GM19438 (cell line): ENCODE measurements around the gene DOCK1.

ENCODE experiments used
- ATAC-seq: cut with Tn5 transposase; IDR thresholded peaks from one replicate; pipeline ENCODE4 v1.9.1; 2021; ENCODE audit warnings: low read depth; ENCODE audit not compliant: unreplicated experiment

DOCK1 gene

DNA sequence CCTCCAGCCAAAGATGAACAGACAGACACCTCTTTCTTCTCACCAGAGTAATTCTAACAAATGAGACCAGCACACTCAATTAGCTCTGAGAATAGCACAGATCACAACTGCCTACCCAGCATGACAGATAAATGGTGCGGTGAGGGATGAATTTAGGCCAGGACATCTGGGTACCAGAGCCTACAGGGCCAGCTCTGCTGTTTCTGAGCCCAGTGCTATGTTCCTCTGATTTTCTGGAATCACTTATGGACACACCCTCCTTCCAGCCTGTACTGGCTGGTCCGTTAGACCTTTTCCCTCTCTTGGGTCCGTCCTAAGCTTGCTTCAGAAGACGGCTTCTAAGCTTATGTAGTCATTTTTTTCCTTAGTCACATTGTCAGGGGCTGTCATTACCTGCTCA, 217.6 kb downstream of the DOCK1 start:
- ATAC-seq, result no peak

DNA sequence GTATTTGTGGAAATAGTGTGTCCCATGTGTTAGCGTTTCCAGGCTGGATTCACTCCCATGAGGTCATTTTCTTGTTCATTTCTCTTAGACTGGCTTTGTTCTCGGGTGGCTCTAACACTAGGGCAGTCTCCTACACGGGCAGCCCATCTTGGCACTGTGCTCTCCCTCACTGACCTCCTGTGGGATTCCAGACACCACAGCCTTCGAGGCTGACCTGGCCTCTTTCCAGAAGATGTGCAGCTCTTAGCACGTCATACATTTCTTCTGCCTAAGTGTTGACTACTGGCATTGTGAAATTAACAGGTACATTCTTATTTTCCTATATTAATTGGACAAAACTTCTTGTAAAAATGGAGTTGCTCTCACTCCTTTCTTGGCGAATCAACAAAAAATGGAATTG, 218.4 kb downstream of the DOCK1 start:
- ATAC-seq, result no peak

DNA sequence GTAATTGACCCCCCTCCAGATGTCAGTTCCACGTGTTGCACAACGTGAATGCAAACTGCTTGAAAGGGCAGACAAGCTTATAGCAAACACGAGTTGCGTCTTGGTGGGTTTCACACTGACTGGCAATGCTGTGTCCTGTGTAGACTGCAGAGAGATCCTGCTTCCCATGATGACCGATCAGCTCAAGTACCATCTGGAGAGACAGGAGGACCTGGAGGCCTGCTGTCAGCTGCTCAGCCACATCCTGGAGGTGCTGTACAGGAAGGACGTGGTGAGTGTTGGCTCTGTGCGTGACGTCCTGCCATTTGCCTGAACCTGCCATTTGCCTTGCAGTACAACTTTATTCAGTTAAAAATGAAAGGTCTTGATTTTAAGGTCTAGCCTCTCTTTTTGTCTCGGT, 220.1 kb downstream of the DOCK1 start:
- no peak for ATAC-seq

DNA sequence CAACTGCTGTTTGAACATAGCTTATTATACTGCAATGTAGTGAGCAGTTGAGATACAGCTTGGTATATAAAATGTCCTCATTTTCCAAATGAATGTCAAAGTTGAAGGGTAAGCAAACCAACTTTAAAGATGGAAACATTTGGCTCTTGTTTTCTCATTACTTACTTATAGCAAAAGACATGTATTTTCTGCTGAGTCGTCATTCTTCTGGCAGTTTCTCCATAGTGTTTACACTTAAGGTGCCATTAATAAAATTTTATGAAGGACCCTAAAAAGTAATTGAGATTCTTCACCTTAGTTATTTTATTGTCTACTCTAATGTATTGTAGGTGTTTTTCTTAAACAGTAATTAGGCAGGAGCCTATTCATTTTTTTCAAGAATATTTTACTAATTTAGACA, 222.6 kb downstream of the DOCK1 start:
- no peak for ATAC-seq

DNA sequence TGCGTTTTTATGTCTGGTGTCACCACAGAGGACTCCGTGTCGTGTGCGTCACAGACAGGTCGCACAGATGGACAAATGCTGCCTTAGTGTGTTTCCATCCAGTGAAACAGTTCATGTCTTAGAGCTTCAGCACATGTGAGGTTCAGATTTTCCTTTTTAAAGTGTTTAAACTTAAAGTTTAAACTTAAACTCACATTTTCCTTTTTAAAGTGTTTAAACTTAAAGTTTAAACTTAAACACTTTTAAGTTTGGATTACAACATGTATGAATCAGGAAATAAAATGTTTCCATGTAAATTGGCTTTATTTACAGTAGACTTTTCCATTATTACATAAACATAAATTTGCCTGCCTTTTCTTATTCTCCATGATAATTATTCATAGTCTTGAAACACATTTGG, 223.9 kb downstream of the DOCK1 start:
- ATAC-seq, result no peak

DNA sequence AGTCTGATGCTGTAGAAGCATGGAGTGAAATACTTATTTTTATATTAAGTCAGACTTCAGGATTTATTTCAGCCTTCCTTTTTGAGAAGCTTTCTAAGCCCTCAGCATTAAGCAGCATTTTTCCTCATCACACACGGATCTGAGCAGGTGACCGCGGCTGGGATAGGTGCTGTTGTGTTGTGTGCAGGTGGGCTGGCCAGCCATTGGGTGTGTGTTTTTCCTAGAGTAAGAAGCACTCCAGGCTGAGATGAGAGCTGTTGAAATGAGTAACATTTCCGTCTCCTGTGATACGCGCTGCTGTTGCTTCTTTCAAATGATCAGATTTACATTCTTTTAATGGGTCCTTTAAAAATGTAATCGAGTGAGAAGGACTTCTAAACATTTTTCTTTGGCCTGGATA, 227.2 kb downstream of the DOCK1 start:
- ATAC-seq, result no peak

DNA sequence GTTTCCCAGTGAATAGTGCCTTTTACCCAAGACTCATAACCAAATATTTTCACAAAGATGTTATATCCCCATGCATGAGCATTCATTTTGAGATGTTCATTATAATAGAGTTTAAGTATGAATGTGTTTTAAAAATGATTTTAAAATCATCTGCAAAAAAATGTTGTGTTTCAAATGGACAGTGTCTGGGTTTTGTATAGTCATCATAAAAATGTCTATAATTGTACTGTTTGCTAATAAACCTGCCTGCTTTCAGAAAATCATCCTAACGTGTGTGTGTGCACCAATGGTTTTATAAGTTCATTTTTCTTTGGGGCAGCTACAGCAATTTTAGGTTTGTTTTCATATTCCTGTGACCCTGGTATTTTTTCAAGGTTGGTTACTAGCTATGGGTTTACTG, 228.0 kb downstream of the DOCK1 start:
- no peak for ATAC-seq

DNA sequence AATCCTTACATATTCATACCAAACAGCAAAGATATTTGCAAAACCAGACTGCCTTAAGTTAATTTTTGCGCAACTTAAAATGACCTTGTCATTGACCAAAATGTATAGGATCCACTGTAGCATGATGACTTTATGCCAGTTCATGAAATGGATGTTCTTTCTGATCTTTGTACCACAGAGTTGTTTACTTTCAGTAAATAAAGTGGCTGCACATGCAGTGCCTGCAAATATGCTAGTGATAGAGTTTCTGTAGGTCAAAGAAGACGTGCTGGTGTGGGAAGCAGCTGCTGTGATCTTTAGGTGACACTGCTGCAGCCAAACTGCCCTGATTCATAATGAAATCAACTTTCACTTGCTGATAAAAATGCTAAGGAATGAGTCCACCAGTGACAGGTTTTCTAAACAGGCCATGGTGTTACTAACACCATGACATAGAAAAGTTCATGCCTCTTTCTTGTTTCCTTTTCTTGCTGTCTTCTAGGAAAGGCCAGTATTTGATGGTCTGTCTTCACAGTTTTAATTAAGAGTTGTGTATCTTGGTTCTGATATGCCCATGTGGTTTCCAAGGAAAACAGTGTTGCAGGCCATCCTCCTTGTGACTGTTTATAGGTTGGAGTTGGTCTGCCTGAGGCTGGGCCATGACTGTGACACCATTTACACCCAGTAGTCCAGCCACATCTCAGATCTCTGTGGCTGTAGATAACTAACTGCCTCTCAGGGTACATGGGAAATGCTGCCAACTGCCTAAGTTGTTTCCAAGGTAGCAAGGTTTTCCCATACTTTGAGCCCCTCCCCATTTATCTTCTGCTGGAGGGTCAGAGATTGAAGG, 228.7 kb downstream of the DOCK1 start:
- no peak for ATAC-seq

DNA sequence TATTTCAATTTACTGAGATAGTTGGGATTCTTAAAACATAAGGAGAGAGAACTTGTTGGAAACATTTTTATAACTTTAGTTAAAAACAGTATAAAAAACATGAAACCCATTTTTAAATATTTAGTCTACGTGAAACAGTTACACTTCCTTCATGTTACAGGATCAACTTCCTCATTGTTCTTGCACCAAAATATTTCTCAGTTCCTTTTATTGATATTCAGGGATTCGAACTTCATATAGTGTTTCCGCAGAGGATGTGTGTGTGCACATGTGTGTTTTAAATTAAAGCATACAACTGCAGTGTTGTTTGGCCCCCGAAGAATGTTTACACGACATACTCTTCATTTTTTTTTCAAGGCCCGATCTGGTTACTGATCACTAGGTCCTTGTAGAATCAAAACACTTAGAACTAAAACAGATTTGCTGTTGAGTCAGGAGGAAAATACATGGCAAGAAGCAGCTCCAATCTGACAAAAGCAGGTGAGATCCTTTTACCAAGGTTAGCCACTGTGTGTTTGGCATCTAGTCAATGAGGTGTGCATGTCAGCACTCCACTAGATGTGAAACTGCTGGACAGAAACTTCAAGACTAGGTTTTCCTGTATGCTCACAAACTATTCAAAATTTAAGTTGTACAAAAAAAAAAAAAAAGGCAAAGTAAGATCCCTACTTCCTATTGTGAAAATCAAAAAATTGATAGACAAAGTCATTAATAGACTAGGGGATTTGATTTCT, 230.8 kb downstream of the DOCK1 start:
- ATAC-seq, result no peak

DNA sequence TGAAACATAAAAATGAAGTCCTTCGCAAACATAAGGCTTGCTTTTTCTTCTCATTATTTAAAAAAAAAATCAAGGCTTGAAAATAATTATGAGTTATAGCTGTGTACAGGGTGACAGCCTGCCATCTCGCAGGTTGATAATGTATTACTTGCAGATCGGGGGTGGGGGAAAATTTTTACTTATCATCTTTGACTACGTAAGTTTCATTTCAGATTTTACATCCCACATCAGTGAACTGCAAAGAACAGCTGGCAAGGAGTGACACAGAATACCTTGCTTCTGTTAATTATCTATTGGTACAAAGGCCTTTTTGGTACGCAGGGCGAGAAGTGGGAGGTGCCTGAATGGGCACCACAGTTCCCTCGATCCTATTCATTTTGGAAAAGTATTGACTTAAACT, 232.2 kb downstream of the DOCK1 start:
- ATAC-seq, result no peak

DNA sequence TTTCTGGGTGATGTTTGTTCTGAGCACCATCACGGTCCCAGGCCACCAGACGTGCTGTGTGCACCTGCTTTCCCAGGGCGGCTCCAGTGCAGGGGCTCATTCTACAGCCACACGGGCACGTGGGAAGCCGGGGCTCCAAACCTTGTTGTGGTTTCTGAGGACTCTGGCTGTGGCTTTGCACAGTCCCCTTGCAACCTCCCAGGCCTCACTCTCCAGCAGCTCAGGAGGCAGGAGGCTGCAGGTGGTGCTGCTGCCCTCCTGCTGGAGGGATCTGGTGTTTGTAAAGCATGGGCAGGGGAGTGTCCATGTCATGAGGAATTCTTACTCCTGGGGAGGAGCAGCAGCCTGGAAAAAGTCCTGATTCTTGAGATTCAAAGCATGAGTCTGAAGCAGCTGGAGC, 236.9 kb downstream of the DOCK1 start:
- no peak for ATAC-seq

DNA sequence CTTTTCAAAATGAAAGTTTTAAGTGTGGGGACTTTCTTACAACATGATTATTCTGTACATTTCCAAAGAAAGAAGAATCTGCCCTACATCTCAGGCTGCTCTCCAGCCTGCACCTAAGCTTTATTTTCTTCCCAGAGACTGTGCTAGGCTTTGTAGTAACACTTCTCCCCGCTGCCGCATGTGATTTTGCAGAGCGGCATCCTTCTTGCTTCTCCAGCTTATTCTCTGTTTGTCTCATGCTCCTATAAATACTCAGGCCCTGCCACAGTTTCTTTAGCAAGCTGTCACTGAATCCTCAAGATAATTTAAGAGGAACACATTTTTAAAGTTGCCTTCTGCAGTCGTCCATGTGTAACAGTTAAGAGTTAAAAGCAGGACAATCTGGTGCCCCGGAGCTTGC, 237.6 kb downstream of the DOCK1 start:
- no peak for ATAC-seq

DNA sequence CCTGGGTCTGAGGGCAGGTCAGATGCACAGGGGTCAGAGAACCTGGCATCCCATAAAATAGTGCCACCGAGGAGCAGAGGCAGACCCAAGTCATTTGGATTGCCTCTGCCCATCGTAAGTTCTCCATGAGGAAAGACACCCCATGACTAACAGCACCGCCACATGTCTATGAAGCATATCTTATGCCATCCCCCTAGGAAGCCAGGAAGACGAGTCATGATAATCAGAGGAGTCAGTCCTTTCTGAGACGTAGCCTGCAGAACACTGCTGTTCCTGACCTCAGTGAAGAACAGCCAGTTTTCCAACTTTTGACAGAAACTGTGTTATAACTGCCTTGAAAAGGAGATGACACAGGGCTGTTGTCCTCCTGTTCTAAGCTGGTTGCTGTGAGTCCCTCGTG, 239.9 kb downstream of the DOCK1 start:
- no peak for ATAC-seq

DNA sequence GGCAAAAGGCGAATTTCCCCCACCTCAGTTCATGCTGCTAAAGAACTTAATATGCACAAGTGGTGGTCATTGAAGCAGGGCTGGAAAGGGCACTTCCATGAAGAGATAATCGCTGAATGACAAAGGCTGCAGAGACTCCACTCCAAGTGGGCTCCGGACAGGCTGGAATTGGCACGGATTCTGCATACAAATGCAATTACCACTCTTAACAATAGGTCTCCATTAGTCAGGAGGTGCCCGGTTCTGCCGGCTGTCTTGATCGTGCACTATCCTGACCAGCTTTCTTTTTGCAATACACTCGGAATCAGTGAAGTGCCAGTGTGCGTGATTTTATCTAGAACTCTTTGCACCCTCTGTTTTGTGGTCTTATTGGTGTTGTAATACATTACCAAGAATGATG, 241.4 kb downstream of the DOCK1 start:
- ATAC-seq, result no peak

DNA sequence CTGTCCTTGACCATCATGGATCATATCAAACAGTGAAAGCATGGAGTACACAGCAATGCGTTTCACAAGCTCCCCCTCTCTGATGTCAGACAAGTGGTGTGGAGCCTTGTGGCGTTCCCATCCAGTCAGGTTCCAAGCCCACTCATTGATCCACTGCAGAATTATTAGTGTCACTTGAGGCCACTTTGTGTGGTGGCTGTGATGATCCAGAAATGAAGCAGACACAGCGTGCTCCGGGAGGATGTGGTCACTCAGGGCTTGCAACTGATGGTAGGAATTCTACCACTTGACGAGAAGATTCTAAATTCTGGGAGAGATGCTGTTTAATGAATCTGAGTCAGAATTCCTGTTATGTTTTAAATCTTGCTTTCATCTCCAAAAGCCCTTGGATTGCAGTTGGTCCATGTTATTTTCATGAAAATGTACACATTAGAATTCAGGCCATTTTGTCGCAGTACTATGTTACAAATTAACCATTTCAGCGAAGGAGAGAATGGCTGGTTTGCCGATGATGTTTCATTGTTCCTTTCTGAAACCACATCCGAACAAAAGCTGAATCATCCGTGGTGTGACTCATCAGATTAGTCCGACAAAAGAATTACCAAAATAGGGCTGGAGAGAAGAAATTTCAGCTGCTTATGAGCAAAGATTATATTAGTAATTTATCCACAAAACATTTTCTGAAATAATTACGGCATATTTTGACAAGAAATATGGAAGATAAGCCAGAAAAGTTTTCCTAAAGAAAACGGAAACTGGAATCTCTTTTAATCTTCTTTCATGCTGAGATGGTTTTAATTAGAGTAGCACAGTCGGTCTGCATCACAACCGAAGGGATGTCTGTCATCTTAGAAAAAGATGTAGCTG, 243.1 kb downstream of the DOCK1 start:
- no peak for ATAC-seq

DNA sequence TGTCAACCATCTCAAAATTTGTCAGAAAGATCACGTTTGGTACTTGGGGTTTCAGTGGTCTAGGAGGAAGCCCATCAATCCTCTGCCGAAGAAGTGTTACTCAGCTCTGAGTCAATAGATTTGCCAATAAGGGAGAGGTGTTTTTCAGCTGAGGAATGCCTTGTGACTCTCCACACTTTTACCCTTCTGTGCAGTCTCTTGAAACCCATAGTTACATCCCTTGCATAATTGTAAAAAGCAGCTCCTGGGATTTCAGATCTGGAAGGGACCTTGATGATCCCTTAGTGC, 243.6 kb downstream of the DOCK1 start:
- no peak for ATAC-seq

DNA sequence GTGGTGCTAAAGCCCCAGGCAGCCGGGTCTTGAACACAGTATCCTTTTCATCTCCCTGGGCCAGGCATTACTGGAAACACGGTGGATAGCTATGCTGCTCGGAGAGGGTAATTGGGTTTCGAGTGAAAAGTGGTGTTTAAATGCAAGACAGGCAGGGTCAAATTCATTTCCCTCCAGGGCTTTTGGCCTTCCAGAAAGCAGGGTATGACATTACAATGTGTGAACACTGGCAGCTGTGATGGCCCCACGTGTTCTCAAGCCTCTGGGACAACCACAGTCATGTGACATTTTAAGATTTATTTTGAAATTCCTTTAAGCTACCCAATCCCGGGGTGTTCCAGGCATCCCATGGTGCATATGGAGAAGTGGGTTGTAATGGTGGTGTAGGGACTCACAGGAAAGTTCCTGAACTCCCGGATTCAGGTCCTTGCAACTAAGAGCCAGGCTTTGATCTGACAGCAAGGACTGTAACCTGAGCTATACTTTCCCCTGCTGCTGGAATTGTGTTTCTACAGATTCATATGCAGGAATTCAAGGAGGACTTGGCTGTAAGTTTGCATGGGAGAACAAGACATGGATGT, 244.4 kb downstream of the DOCK1 start:
- ATAC-seq, result no peak

DNA sequence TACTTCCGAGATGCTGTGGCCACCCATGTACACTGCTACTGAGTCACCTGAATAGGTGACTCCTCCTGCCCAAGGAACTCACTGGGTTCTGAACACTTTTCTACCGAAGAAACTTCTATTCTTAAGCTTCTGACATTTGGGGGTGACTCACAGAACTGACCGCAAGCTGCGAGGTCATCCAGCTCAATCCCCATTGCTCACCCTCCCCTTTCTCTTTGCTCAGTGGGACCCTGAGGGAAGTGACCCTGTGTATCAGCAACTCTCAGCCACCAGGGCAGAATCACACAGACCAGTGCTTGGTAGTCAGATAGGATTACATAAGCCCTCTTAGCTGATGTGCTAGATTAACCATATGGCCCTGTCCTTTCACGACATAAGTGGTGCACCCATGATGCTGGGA, 244.9 kb downstream of the DOCK1 start:
- no peak for ATAC-seq

DNA sequence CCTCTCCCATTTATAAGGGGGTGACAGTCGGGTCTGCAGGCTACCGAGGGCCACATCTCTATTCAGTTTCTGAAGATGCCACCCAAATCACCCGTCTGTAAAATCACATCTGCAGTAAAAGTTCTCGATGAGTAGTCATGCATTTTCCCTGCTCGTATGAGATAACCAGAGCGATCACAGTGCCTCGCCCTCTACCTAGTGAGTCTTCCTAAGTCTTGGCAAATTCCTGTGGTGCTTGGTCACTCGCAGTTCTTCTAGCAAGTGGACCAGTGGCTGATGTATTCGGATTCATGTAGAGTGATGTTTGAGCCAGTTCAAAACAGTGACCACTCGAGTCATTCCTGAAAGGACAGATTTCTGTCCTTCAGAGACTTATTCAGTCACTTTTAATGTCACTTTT, 246.3 kb downstream of the DOCK1 start:
- ATAC-seq, result no peak

DNA sequence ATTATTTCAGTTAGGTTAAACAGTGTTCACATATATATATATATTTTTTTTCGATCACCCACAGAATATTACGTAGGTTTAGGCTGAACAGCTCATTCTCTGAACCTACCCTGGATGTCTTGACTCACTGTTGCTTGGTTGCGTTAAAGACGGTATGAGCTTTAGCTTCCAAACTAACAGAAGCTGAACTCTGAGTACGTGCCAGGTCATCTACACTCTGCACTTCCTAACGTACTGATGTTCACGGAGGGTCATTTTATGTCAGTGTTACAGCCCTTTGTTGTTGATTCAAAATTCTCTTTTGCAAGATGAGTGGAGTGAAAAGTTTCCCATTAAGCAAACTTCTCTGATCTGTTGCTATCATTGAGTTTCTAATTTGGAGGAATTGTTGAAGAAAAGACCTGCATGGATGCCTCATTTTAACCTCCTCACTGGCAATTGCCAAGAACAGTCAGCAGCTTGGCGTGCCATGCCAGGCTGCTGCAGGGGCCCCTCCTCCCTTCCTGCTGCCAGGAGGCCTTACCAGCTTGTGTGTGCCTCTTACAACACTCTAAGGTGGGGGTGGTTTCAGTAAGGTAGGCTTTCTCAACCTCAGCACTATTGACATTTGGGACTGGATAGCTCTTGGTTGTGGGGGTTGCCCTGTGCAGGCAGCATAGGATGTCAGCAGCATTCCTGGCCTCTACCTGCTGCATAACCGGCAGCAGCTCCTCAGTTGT, 246.9 kb downstream of the DOCK1 start:
- ATAC-seq, result no peak

DNA sequence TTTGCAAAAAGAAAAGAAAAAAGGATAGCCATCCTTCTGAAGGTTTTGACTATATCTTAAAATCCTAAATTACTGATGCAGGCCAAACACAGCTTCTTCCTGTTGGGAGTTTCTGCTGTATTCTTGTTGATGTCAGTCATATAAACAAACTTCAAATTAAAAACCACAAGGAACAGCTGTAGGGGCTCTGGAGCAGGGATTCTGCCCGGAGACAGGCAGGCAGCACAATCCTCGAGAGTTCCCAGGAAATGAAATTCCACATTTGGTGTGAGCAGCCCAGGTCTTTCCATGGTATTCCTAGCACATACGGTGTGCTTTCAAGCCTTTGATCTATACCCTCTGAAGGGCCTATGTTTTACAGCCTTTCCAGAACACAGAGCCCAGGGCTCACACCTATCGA, 248.0 kb downstream of the DOCK1 start:
- no peak for ATAC-seq
